NCI-H128 (cell line): ENCODE data around the gene ABCA10.
"Not testable (repeated sequence)": the region's sequence is repeated elsewhere in the genome, so short reads cannot be mapped to it uniquely, and the experiment has no call there.

Experiments
- DNase-seq: peaks from one replicate; lab custom pipeline; 2025; ENCODE audit not compliant: unreplicated experiment; lab: John Stamatoyannopoulos, UW

Gene ABCA10

GRCh38 chr17:69228018-69228417 is 606 bp downstream of the ABCA10 start:
- no peak for DNase-seq

GRCh38 chr17:69227541-69227940 is 1.1 kb downstream of the ABCA10 start:
- no peak for DNase-seq

- DNase-seq = no peak
Observed at GRCh38 chr17:69223809-69224208, 4.8 kb downstream of the ABCA10 start.

- no peak for DNase-seq
Observed at GRCh38 chr17:69222707-69223258, 5.8 kb downstream of the ABCA10 start.

- no peak for DNase-seq
Observed at GRCh38 chr17:69220098-69220497, 8.5 kb downstream of the ABCA10 start.

- DNase-seq = no peak
Observed at GRCh38 chr17:69218986-69219385, 9.6 kb downstream of the ABCA10 start.

- no peak for DNase-seq
Observed at GRCh38 chr17:69213059-69213813, 15.4 kb downstream of the ABCA10 start.

GRCh38 chr17:69208640-69209039 is 20.0 kb downstream of the ABCA10 start:
- DNase-seq = no peak

- no peak for DNase-seq
Observed at GRCh38 chr17:69207151-69207550, 21.5 kb downstream of the ABCA10 start.

GRCh38 chr17:69198238-69198637 is 30.4 kb downstream of the ABCA10 start:
- DNase-seq = no peak

GRCh38 chr17:69196105-69196653 is 32.4 kb downstream of the ABCA10 start:
- not testable (repeated sequence) for DNase-seq

- DNase-seq = no peak
Observed at GRCh38 chr17:69192754-69193153, 35.9 kb downstream of the ABCA10 start.

GRCh38 chr17:69188796-69189195 is 39.8 kb downstream of the ABCA10 start:
- no peak for DNase-seq

GRCh38 chr17:69188064-69188463 is 40.6 kb downstream of the ABCA10 start:
- DNase-seq = no peak

- no peak for DNase-seq
Observed at GRCh38 chr17:69187294-69187693, 41.3 kb downstream of the ABCA10 start.

- no peak for DNase-seq
Observed at GRCh38 chr17:69179227-69179952, 49.2 kb downstream of the ABCA10 start.

- no peak for DNase-seq
Observed at GRCh38 chr17:69176457-69176795, 52.2 kb downstream of the ABCA10 start.

- DNase-seq = no peak
Observed at GRCh38 chr17:69175625-69176456, 52.8 kb downstream of the ABCA10 start.

- DNase-seq = no peak
Observed at GRCh38 chr17:69175262-69175624, 53.4 kb downstream of the ABCA10 start.

GRCh38 chr17:69173118-69173517 is 55.5 kb downstream of the ABCA10 start:
- DNase-seq = no peak

GRCh38 chr17:69170377-69170776 is 58.2 kb downstream of the ABCA10 start:
- DNase-seq = no peak
